H9 (cell line): ENCODE measurements around the gene ERCC6L2. TPM values are rescaled to one million over a fixed set of nuclear protein-coding genes. Genes with fewer than 3 reads are reported as not detected.

Experiments
- DNase-seq: peaks from one replicate; pipeline ENCODE4 v3.0.0-alpha.2; 2017
- H2AFZ ChIP-seq: one replicate; pipeline ENCODE4 v1.6.1; 2013; ENCODE audit warnings: mild to moderate bottlenecking, low read length, control low read depth, moderate library complexity
- H2AK5ac ChIP-seq: 2 replicates; pipeline ENCODE4 v1.6.1; 2013; ENCODE audit warnings: low read length, control low read depth, mixed read lengths; ENCODE audit not compliant: insufficient read length
- H2BK120ac ChIP-seq: one replicate; pipeline ENCODE4 v1.6.1; 2013; ENCODE audit warnings: low read depth, mild to moderate bottlenecking, low read length, control low read depth, inconsistent platforms; ENCODE audit not compliant: poor library complexity, severe bottlenecking
- H2BK12ac ChIP-seq: 2 replicates; pipeline ENCODE4 v1.6.1; 2013; ENCODE audit warnings: low read length, control low read depth, mixed read lengths, low read depth; ENCODE audit not compliant: insufficient read length
- H2BK15ac ChIP-seq: 2 replicates; pipeline ENCODE4 v1.6.1; 2013; ENCODE audit warnings: low read depth, low read length, control low read depth
- H2BK20ac ChIP-seq: one replicate; pipeline ENCODE4 v1.6.1; 2013; ENCODE audit warnings: low read depth, mild to moderate bottlenecking, low read length, control low read depth, inconsistent platforms; ENCODE audit not compliant: poor library complexity, severe bottlenecking
- H2BK5ac ChIP-seq: 2 replicates; pipeline ENCODE4 v1.6.1; 2013; ENCODE audit warnings: low read length, control low read depth, mixed read lengths; ENCODE audit not compliant: insufficient read length
- H3K14ac ChIP-seq: 2 replicates; pipeline ENCODE4 v1.6.1; 2013; ENCODE audit warnings: low read length, control low read depth; ENCODE audit not compliant: insufficient read depth
- H3K18ac ChIP-seq: 2 replicates; pipeline ENCODE4 v1.6.1; 2013; ENCODE audit warnings: low read depth, mild to moderate bottlenecking, mixed read lengths, low read length, control low read depth; ENCODE audit not compliant: insufficient read length
- H3K23ac ChIP-seq: 2 replicates; pipeline ENCODE4 v1.6.1; 2013; ENCODE audit warnings: low read length, control low read depth, mixed read lengths, low read depth; ENCODE audit not compliant: insufficient read length
- H3K23me2 ChIP-seq: 2 replicates; pipeline ENCODE4 v1.6.1; 2013; ENCODE audit warnings: low read depth, mild to moderate bottlenecking, mixed read lengths, low read length, control low read depth; ENCODE audit not compliant: insufficient read length, poor library complexity, severe bottlenecking
- H3K27ac ChIP-seq: 2 replicates; pipeline ENCODE4 v1.5.1; 2013; ENCODE audit warnings: low read length, control low read depth, mixed read lengths, low read depth; ENCODE audit not compliant: insufficient read length
- H3K27me3 ChIP-seq: 2 replicates; pipeline ENCODE4 v1.6.1; 2013; ENCODE audit warnings: low read length, control low read depth, inconsistent platforms; ENCODE audit not compliant: insufficient read depth
- H3K4ac ChIP-seq: 2 replicates; pipeline ENCODE4 v1.6.1; 2013; ENCODE audit warnings: low read depth, mild to moderate bottlenecking, control low read depth, inconsistent platforms, low read length, moderate library complexity
- H3K4me1 ChIP-seq: 2 replicates; pipeline ENCODE4 v1.6.1; 2013; ENCODE audit warnings: low read length, control low read depth, inconsistent platforms; ENCODE audit not compliant: insufficient read depth
- H3K4me2 ChIP-seq: 2 replicates; pipeline ENCODE4 v1.6.1; 2013; ENCODE audit warnings: low read length, control low read depth, mixed read lengths; ENCODE audit not compliant: insufficient read length, insufficient read depth
- H3K56ac ChIP-seq: 2 replicates; pipeline ENCODE4 v1.6.1; 2013; ENCODE audit warnings: low read depth, mild to moderate bottlenecking, mixed read lengths, low read length, control low read depth; ENCODE audit not compliant: insufficient read length
- H3K79me1 ChIP-seq: 2 replicates; pipeline ENCODE4 v1.6.1; 2013; ENCODE audit warnings: low read depth, mild to moderate bottlenecking, moderate library complexity, low read length, control low read depth, inconsistent platforms; ENCODE audit not compliant: insufficient read depth, poor library complexity, severe bottlenecking
- H3K79me2 ChIP-seq: 2 replicates; pipeline ENCODE4 v1.6.1; 2013; ENCODE audit warnings: low read length, control low read depth, inconsistent platforms; ENCODE audit not compliant: insufficient read depth
- H3K9ac ChIP-seq: 2 replicates; pipeline ENCODE4 v1.6.1; 2013; ENCODE audit warnings: low read length, control low read depth, mixed read lengths; ENCODE audit not compliant: insufficient read length; ENCODE audit errors: extremely low read depth
- H3K9me3 ChIP-seq: one replicate; pipeline ENCODE4 v1.6.1; 2013; ENCODE audit warnings: low read depth, low read length, inconsistent platforms; ENCODE audit not compliant: control insufficient read depth
- H3T11ph ChIP-seq: one replicate; pipeline ENCODE4 v1.6.1; 2013; ENCODE audit warnings: mild to moderate bottlenecking, low read length, control low read depth, inconsistent platforms
- H4K20me1 ChIP-seq: one replicate; pipeline ENCODE4 v1.6.1; 2013; ENCODE audit not compliant: control insufficient read depth, insufficient read length, insufficient read depth
- H4K5ac ChIP-seq: 2 replicates; pipeline ENCODE4 v1.6.1; 2013; ENCODE audit warnings: low read depth, mild to moderate bottlenecking, mixed read lengths, low read length, control low read depth; ENCODE audit not compliant: insufficient read length
- H4K8ac ChIP-seq: replicated peaks from 2 replicates; pipeline ENCODE4 v1.6.1; 2013; ENCODE audit warnings: low read length, control low read depth, mixed read lengths, low read depth; ENCODE audit not compliant: insufficient read length
- H4K91ac ChIP-seq: 2 replicates; pipeline ENCODE4 v1.6.1; 2013; ENCODE audit warnings: low read depth, mild to moderate bottlenecking, moderate library complexity, mixed read lengths, low read length, control low read depth; ENCODE audit not compliant: insufficient read length
- H3K27ac Mint-ChIP-seq, 3 experiments: 2 replicates in 2 of 3; 3 replicates in 1 of 3; pipeline ENCODE4 v1.8.0; 2020 to 2021; ENCODE audit warnings: mixed read lengths in 3 of 3, mild to moderate bottlenecking in 1 of 3, moderate library complexity in 1 of 3
- H3K27me3 Mint-ChIP-seq: 2 replicates; pipeline ENCODE4 v1.8.0; 2021; ENCODE audit warnings: low read depth, mild to moderate bottlenecking, moderate library complexity, mixed read lengths
- H3K36me3 Mint-ChIP-seq, 3 experiments: 2 replicates in 2 of 3; 3 replicates in 1 of 3; pipeline ENCODE4 v1.8.0; 2020 to 2021; ENCODE audit warnings: low read depth in 3 of 3, mixed read lengths in 3 of 3; ENCODE audit not compliant: insufficient read depth in 1 of 3
- H3K4me1 Mint-ChIP-seq, 2 experiments: 2 replicates each; pipeline ENCODE4 v1.8.0; 2020; ENCODE audit warnings: mixed read lengths in 2 of 2
- H3K4me3 Mint-ChIP-seq, 2 experiments: 2 replicates in 1 of 2; 3 replicates in 1 of 2; pipeline ENCODE4 v1.8.0; 2020 to 2021; ENCODE audit warnings: mild to moderate bottlenecking in 2 of 2, mixed read lengths in 2 of 2, moderate library complexity in 1 of 2
- H3K9me3 Mint-ChIP-seq, 2 experiments: 2 replicates in 1 of 2; 3 replicates in 1 of 2; pipeline ENCODE4 v1.8.0; 2020; ENCODE audit warnings: mild to moderate bottlenecking in 2 of 2, mixed read lengths in 2 of 2, moderate library complexity in 1 of 2
- WGBS: extraction: QIAGEN DNeasy Blood & Tissue Kit; methylation state at CpG from one replicate; pipeline ENCODE4 v1.1.7; 2013; ENCODE audit warnings: missing lambda C conversion rate, low lambda C conversion rate, mixed read lengths; ENCODE audit not compliant: insufficient read length; ENCODE audit errors: extremely low coverage; 5-methylcytosine and 5-hydroxymethylcytosine counted together
- total RNA-seq: library from RNA; stranded (reverse); gene quantifications from 2 replicates; pipeline ENCODE4 v1.2.1, GENCODE V29; 2021
- TF ChIP-seq, protein P1 (sequence below): fragments of 200-600 bp; sonication (generic); conservative IDR thresholded peaks from 3 replicates; pipeline ENCODE4 v1.8.0; 2021; ENCODE audit warnings: antibody characterized with exemption, mild to moderate bottlenecking

Gene ERCC6L2
- total RNA-seq, 1 experiment from 2014 or later = 57.7 TPM

DNA sequence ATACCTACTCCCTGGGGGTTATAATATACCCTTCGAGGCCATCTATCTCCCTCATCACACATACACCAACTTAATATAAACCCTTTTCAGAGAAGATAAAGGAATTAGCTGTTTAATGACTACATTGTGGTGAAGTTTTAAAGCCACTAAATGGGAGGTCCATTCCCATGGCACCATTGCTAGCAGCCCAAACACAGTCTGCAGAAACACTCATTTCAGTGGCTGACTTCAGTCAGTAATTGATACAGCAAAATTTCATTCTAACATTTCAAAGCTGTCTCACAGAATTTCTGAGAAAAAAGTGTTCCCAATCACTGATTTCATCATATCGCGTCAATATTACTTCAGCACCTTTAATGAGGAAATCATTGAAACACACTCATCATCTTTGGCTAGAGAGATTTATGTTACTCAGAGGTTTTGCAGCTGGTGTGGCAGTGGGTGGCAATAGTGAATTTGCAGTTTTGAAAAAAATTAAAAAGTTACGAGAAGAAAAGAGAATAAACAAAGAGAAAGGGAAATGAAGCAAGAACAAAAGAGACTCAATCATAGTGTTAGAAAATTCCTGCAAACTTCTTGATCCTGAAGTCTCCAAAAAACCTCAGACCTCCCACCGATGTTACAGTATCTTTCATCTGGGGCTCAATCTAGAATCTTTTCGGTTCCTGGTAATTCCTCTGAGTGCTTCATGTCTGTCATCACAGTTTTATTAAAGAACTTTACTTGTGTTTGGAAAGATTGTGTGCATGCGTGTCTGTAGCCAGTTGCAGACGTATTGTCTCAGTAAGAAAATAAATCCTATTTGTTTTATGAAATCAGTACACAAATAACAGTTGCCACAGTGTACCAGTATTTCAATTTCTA lies 105.0 kb downstream of the ERCC6L2 start:
- no peak overlapping the region for H3K4me3 Mint-ChIP-seq

More for the DNA sequence above, 105.0 kb downstream of the ERCC6L2 start:
- Mint-ChIP-seq H3K27ac (peak overlapping the region in 2 of 3 experiments; percentile 13 to 78; a peak in 4 of 7 replicates), H3K4me1 (peaks cover 2 to 11% of the 10 kb centered on the region in 2 experiments; a peak in 2 of 4 replicates), H3K36me3 (peaks cover 8 to 18% (median 18%) of the 10 kb centered on the region in 3 experiments), H3K27me3 (no peaks in the 10 kb centered on the region), H3K9me3 (no peaks in the 10 kb centered on the region)
- Histone ChIP-seq H3K9me3 (no peaks in the 10 kb centered on the region), H3K18ac (no peak overlapping the region), H2BK12ac (no peak overlapping the region), H4K20me1 (no peaks in the 10 kb centered on the region), H4K5ac (no peak overlapping the region), H2BK5ac (no peak overlapping the region), H4K8ac (no peak overlapping the region), H2BK20ac (no peak overlapping the region), H2AFZ (no peak overlapping the region), H3K9ac (no peak overlapping the region), H3K27ac (no peak overlapping the region), H3K27me3 (no peaks in the 10 kb centered on the region), H3K79me2 (no peaks in the 10 kb centered on the region), H4K91ac (no peak overlapping the region), H3K14ac (no peak overlapping the region), H3K4ac (no peak overlapping the region), H2AK5ac (no peak overlapping the region), H3K4me1 (0 out of 2 replicates have a peak, but pooled peaks cover 2% of the 10 kb centered on the region), H2BK15ac (no peak overlapping the region), H3K56ac (no peak overlapping the region), H3T11ph (no peak overlapping the region), H3K23me2 (no peaks in the 10 kb centered on the region), H3K79me1 (no peaks in the 10 kb centered on the region), H3K23ac (no peak overlapping the region), H2BK120ac (no peak overlapping the region), H3K4me2 (no peak overlapping the region)
- DNase-seq = no peak
- WGBS = 100% methylated on average over 1 of the region's 8 CpGs
- TF ChIP-seq, protein P1, sequence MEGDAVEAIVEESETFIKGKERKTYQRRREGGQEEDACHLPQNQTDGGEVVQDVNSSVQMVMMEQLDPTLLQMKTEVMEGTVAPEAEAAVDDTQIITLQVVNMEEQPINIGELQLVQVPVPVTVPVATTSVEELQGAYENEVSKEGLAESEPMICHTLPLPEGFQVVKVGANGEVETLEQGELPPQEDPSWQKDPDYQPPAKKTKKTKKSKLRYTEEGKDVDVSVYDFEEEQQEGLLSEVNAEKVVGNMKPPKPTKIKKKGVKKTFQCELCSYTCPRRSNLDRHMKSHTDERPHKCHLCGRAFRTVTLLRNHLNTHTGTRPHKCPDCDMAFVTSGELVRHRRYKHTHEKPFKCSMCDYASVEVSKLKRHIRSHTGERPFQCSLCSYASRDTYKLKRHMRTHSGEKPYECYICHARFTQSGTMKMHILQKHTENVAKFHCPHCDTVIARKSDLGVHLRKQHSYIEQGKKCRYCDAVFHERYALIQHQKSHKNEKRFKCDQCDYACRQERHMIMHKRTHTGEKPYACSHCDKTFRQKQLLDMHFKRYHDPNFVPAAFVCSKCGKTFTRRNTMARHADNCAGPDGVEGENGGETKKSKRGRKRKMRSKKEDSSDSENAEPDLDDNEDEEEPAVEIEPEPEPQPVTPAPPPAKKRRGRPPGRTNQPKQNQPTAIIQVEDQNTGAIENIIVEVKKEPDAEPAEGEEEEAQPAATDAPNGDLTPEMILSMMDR = no peak
